Left ventricle myocardium inferior (tissue), 1 donor: ENCODE results near the gene GOPC. TPM values are rescaled to one million over a fixed set of nuclear protein-coding genes. Genes with fewer than 3 reads are reported as not detected.

Experiments
- DNase-seq: peaks from one replicate; pipeline ENCODE4 v3.0.0-alpha.2; 2020
- H3K27ac ChIP-seq: fragments of 200-600 bp; replicated peaks from 2 replicates; pipeline ENCODE4 v1.8.0; 2021
- H3K27me3 ChIP-seq: fragments of 200-600 bp; 2 replicates; pipeline ENCODE4 v1.8.0; 2021; ENCODE audit warnings: low read depth
- H3K36me3 ChIP-seq: fragments of 200-600 bp; 2 replicates; pipeline ENCODE4 v1.8.0; 2021
- H3K4me1 ChIP-seq: fragments of 200-600 bp; 2 replicates; pipeline ENCODE4 v1.8.0; 2021
- H3K4me3 ChIP-seq: fragments of 200-600 bp; 2 replicates; pipeline ENCODE4 v1.8.0; 2021; ENCODE audit warnings: mild to moderate bottlenecking, moderate library complexity
- H3K9me3 ChIP-seq: fragments of 200-600 bp; replicated peaks from 2 replicates; pipeline ENCODE4 v1.8.0; 2021
- CTCF ChIP-seq: fragments of 200-600 bp; IDR thresholded peaks from 2 replicates; pipeline ENCODE4 v1.8.0; 2021; ENCODE audit warnings: antibody characterized with exemption, mild to moderate bottlenecking, borderline replicate concordance
- intact Hi-C: fragments of 100-400 bp; cut with micrococcal nuclease; formaldehyde crosslinking; loops from one replicate; pipeline ENCODE4 v1.11.0; 2022
- total RNA-seq: library from RNA; stranded (reverse); fragmentation: NEBNext Ultra II Directional; extraction: Animal tissue kit (Norgen Biotek cat#: 25700); gene quantifications from one replicate; pipeline ENCODE4 v1.2.1, GENCODE V29; 2021
- donor health status: DM: no; HTN: yes; CAD: no; lungs with severe emphysema.

Gene GOPC
- total RNA-seq, 1 donor from 2014 or later, result 22.7 TPM

- Histone ChIP-seq H3K9me3 (no peaks in the 10 kb centered on the region), H3K27me3 (peaks cover 23% of the 10 kb centered on the region), H3K4me3 (no peak overlapping the region), H3K4me1 (no peaks in the 10 kb centered on the region), H3K36me3 (no peaks in the 10 kb centered on the region), H3K27ac (no peak overlapping the region)
- intact Hi-C loops, result no loop called here
- TF ChIP-seq CTCF, result no peak
- no peak for DNase-seq
Observed at GRCh38 chr6:117613920-117614560, 11.7 kb upstream of the GOPC start.

- no peak for TF ChIP-seq CTCF
- Histone ChIP-seq H3K4me1 (peaks cover 9% of the 10 kb centered on the region), H3K27me3 (peaks cover 22% of the 10 kb centered on the region), H3K36me3 (no peaks in the 10 kb centered on the region), H3K27ac (no peak overlapping the region), H3K9me3 (no peaks in the 10 kb centered on the region), H3K4me3 (no peak overlapping the region)
- DNase-seq, result no peak
- intact Hi-C loops, result no loop called here
Observed at GRCh38 chr6:117607511-117607910, 5.2 kb upstream of the GOPC start.

GRCh38 chr6:117605169-117605826, 3.0 kb upstream of the GOPC start:
- no peak for DNase-seq
- no peaks in the 10 kb centered on the region for H3K9me3 ChIP-seq
- peaks cover 12% of the 10 kb centered on the region for H3K27me3 ChIP-seq
- H3K27ac ChIP-seq, result no peak overlapping the region
- peaks cover 29% of the 10 kb centered on the region for H3K4me1 ChIP-seq
- intact Hi-C loops, result loop anchor here (2.0 kb wide), 1 partner anchor 258 kb away; no protein-coding TSS in a partner anchor
- no peak overlapping the region for H3K4me3 ChIP-seq
- H3K36me3 ChIP-seq, result no peaks in the 10 kb centered on the region
- peak; percentile 78 for TF ChIP-seq CTCF

- H3K4me3 ChIP-seq, result no peak overlapping the region
- TF ChIP-seq CTCF, result no peak
- H3K4me1 ChIP-seq, result peaks cover 44% of the 10 kb centered on the region
- H3K9me3 ChIP-seq, result no peaks in the 10 kb centered on the region
- intact Hi-C loops, result loop anchor here (2.0 kb wide), 1 partner anchor 257 kb away; no protein-coding TSS in a partner anchor
- no peaks in the 10 kb centered on the region for H3K27me3 ChIP-seq
- H3K36me3 ChIP-seq, result no peaks in the 10 kb centered on the region
- no peak for DNase-seq
- no peak overlapping the region for H3K27ac ChIP-seq
Observed at GRCh38 chr6:117603821-117604220, 1.5 kb upstream of the GOPC start.

GRCh38 chr6:117602899-117603588, 733 bp upstream of the GOPC start:
- Histone ChIP-seq H3K27me3 (no peaks in the 10 kb centered on the region), H3K4me1 (peaks cover 49% of the 10 kb centered on the region), H3K36me3 (peaks cover 7% of the 10 kb centered on the region), H3K9me3 (no peaks in the 10 kb centered on the region), H3K4me3 (peak overlapping the region; percentile 95), H3K27ac (peak overlapping the region; percentile 97)
- intact Hi-C loops, result no loop called here
- DNase-seq, result no peak
- TF ChIP-seq CTCF, result no peak
